ENCODE data around the gene KCNQ5. TPM values are rescaled to one million over a fixed set of nuclear protein-coding genes. Genes with fewer than 3 reads are reported as not detected.

KCNQ5 gene
- total RNA-seq, 1 donor from 2014 or later, result 10.1 TPM

GRCh38 chr6:72938104-72938503 lies 316.2 kb downstream of the KCNQ5 start:
- H3K27ac Mint-ChIP-seq, result no peak overlapping the region
- H3K9me3 Mint-ChIP-seq, result no peaks in the 10 kb centered on the region
- no peaks in the 10 kb centered on the region for H3K36me3 Mint-ChIP-seq (ENCODE audit: low read depth)
- ChIA-PET POLR2A (no interaction called here), CTCF (no interaction called here)
- H3K4me3 Mint-ChIP-seq, result no peak overlapping the region
- DNase-seq (no peak), ATAC-seq (ENCODE audit: low read depth) (no peak)
- H3K27me3 Mint-ChIP-seq, result no peaks in the 10 kb centered on the region
- no peak for TF ChIP-seq CTCF (IDR thresholded peaks at IDR 0.05)
- no peaks in the 10 kb centered on the region for H3K4me1 Mint-ChIP-seq
- intact Hi-C loops (cut with micrococcal nuclease), result no loop called here

GRCh38 chr6:72939004-72939403 lies 317.1 kb downstream of the KCNQ5 start:
- Mint-ChIP-seq H3K27me3 (no peaks in the 10 kb centered on the region), H3K36me3 (ENCODE audit: low read depth) (no peaks in the 10 kb centered on the region), H3K27ac (no peak overlapping the region), H3K9me3 (no peaks in the 10 kb centered on the region), H3K4me3 (no peak overlapping the region), H3K4me1 (no peaks in the 10 kb centered on the region)
- CTCF ChIA-PET, result no interaction called here
- ATAC-seq (ENCODE audit: low read depth) (no peak), DNase-seq (no peak)
- intact Hi-C loops (cut with micrococcal nuclease), result no loop called here
- POLR2A ChIA-PET, result no interaction called here
- TF ChIP-seq CTCF (IDR thresholded peaks at IDR 0.05), result no peak

GRCh38 chr6:72940265-72940664 lies 318.4 kb downstream of the KCNQ5 start:
- H3K9me3 Mint-ChIP-seq, result no peaks in the 10 kb centered on the region

GRCh38 chr6:72941263-72941662 lies 319.4 kb downstream of the KCNQ5 start:
- no peak overlapping the region for H3K27ac Mint-ChIP-seq
- intact Hi-C loops (cut with micrococcal nuclease), result no loop called here
- no peaks in the 10 kb centered on the region for H3K36me3 Mint-ChIP-seq (ENCODE audit: low read depth)
- no peaks in the 10 kb centered on the region for H3K27me3 Mint-ChIP-seq
- CTCF ChIA-PET, result no interaction called here
- no peaks in the 10 kb centered on the region for H3K9me3 Mint-ChIP-seq
- no peak for DNase-seq
- H3K4me3 Mint-ChIP-seq, result no peak overlapping the region
- H3K4me1 Mint-ChIP-seq, result no peaks in the 10 kb centered on the region
- no peak for TF ChIP-seq CTCF (IDR thresholded peaks at IDR 0.05)
- POLR2A ChIA-PET, result no interaction called here
- ATAC-seq (ENCODE audit: low read depth), result no peak

More at GRCh38 chr6:72940265-72940664, 318.4 kb downstream of the KCNQ5 start:
- no peak for TF ChIP-seq CTCF (IDR thresholded peaks at IDR 0.05)
- Mint-ChIP-seq H3K36me3 (ENCODE audit: low read depth) (no peaks in the 10 kb centered on the region), H3K4me1 (no peaks in the 10 kb centered on the region), H3K4me3 (no peak overlapping the region), H3K27me3 (no peaks in the 10 kb centered on the region), H3K27ac (no peak overlapping the region)
- intact Hi-C loops (cut with micrococcal nuclease), result no loop called here
- DNase-seq (no peak), ATAC-seq (ENCODE audit: low read depth) (no peak)
- CTCF ChIA-PET, result no interaction called here
- POLR2A ChIA-PET, result no interaction called here

- Mint-ChIP-seq H3K36me3 (ENCODE audit: low read depth) (no peaks in the 10 kb centered on the region), H3K9me3 (no peaks in the 10 kb centered on the region), H3K4me1 (no peaks in the 10 kb centered on the region), H3K27ac (no peak overlapping the region), H3K27me3 (no peaks in the 10 kb centered on the region), H3K4me3 (no peak overlapping the region)
- ChIA-PET CTCF (no interaction called here), POLR2A (no interaction called here)
- ATAC-seq (ENCODE audit: low read depth) (no peak), DNase-seq (no peak)
- no peak for TF ChIP-seq CTCF (IDR thresholded peaks at IDR 0.05)
- intact Hi-C loops (cut with micrococcal nuclease), result no loop called here
Measured at GRCh38 chr6:72941751-72942150, 319.9 kb downstream of the KCNQ5 start.

Measured in activated B cell treated with CpG ODN at 0.5 μM for 24 hours (primary cell).